Measurements from ENCODE around the gene FPR3.

FPR3 gene

GRCh38 chr19:51779703-51780102, 15.3 kb upstream of the FPR3 start:
- Histone ChIP-seq H3K4me3 (ENCODE audit: low read depth, low read length) (no peak overlapping the region), H3K9me3 (ENCODE audit: severe bottlenecking) (no peaks in the 10 kb centered on the region), H3K27ac (no peak overlapping the region), H3K36me3 (no peaks in the 10 kb centered on the region), H3K27me3 (ENCODE audit: insufficient read depth, low read depth, severe bottlenecking) (peaks cover 58% of the 10 kb centered on the region)
- no peak for DNase-seq
- TF ChIP-seq CTCF (IDR thresholded peaks at IDR 0.05; ENCODE audit: low read depth, low read length): no peak

DNA sequence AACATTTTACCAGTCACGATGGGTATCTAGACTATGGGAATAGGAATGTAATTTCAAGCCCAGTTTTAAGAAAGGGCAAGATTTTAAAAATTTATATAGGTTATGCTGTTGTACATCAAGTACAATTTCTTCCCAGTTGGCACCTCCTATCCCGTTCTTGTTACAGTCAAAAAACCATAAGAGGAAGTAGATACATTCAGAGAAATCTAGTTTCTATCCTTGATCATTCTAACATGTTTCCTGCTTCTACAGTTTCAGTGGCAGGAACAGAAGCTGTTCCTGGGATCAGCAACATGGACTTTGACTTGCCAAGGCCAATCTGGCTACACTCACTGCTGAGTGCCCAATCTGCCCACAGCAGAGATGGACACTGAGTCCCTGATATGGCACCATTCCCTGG, 14.7 kb upstream of the FPR3 start:
- Histone ChIP-seq H3K27me3 (ENCODE audit: insufficient read depth, low read depth, severe bottlenecking) (peaks cover 59% of the 10 kb centered on the region), H3K27ac (no peak overlapping the region), H3K9me3 (ENCODE audit: severe bottlenecking) (no peaks in the 10 kb centered on the region), H3K4me3 (ENCODE audit: low read depth, low read length) (no peak overlapping the region), H3K36me3 (no peaks in the 10 kb centered on the region)
- no peak for TF ChIP-seq CTCF (IDR thresholded peaks at IDR 0.05; ENCODE audit: low read depth, low read length)
- no peak for DNase-seq

GRCh38 chr19:51781999-51782398, 13.0 kb upstream of the FPR3 start:
- Histone ChIP-seq H3K36me3 (no peaks in the 10 kb centered on the region), H3K27ac (no peak overlapping the region), H3K4me3 (ENCODE audit: low read depth, low read length) (no peak overlapping the region), H3K27me3 (ENCODE audit: insufficient read depth, low read depth, severe bottlenecking) (peaks cover 64% of the 10 kb centered on the region), H3K9me3 (ENCODE audit: severe bottlenecking) (no peaks in the 10 kb centered on the region)
- no peak for TF ChIP-seq CTCF (IDR thresholded peaks at IDR 0.05; ENCODE audit: low read depth, low read length)
- DNase-seq: no peak

DNA sequence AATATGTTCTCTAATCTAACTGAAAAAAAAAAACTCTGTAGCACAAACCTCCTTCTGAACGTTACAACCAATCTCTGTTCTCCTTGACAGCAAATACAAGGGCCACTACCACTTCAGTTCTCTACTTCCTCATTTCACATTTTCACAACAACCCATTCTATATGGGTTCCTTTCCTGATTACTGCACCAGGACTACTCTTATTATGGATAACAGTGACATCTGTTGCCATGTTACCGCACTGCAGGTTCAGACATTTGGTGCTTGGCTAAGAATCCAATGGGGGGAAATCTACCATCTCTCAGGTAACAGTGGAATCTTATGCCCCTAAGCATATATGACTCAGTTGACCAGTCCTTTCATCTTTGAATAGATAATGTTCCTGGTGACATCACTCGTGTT, 11.6 kb upstream of the FPR3 start:
- H3K9me3 ChIP-seq (ENCODE audit: severe bottlenecking): no peaks in the 10 kb centered on the region
- H3K27ac ChIP-seq: no peak overlapping the region
- peak; percentile 20 for DNase-seq
- peak; percentile 31; the same call in 1 of the 2 replicates for TF ChIP-seq CTCF (IDR thresholded peaks at IDR 0.05; ENCODE audit: low read depth, low read length)
- H3K36me3 ChIP-seq: no peaks in the 10 kb centered on the region
- no peak overlapping the region for H3K4me3 ChIP-seq (ENCODE audit: low read depth, low read length)
- H3K27me3 ChIP-seq (ENCODE audit: insufficient read depth, low read depth, severe bottlenecking): peaks cover 66% of the 10 kb centered on the region

GRCh38 chr19:51784109-51784785, 10.7 kb upstream of the FPR3 start:
- no peak for TF ChIP-seq CTCF (IDR thresholded peaks at IDR 0.05; ENCODE audit: low read depth, low read length)
- Histone ChIP-seq H3K27me3 (ENCODE audit: insufficient read depth, low read depth, severe bottlenecking) (peaks cover 69% of the 10 kb centered on the region), H3K9me3 (ENCODE audit: severe bottlenecking) (no peaks in the 10 kb centered on the region), H3K27ac (no peak overlapping the region), H3K4me3 (ENCODE audit: low read depth, low read length) (no peak overlapping the region), H3K36me3 (no peaks in the 10 kb centered on the region)
- DNase-seq: no peak
